Smooth muscle cell (in vitro differentiated cells): ENCODE results near the gene PER2. TPM values are rescaled to one million over a fixed set of nuclear protein-coding genes. Genes with fewer than 3 reads are reported as not detected.

Experiments
- DNase-seq: peaks from one replicate; lab custom pipeline; 2025; ENCODE audit not compliant: unreplicated experiment; lab: John Stamatoyannopoulos, UW
- H2AFZ ChIP-seq: fragments of 200-600 bp; sonication (generic); 2 replicates; pipeline ENCODE4 v1.6.0; 2016; ENCODE audit warnings: antibody characterized with exemption, low read depth, mild to moderate bottlenecking
- H3F3A ChIP-seq: fragments of 200-600 bp; sonication (generic); 2 replicates; pipeline ENCODE4 v1.6.0; 2017; ENCODE audit warnings: antibody characterized with exemption, low read depth
- H3K27ac ChIP-seq: fragments of 200-600 bp; sonication (generic); 2 replicates; pipeline ENCODE4 v1.5.1; 2016; ENCODE audit warnings: low read depth, mild to moderate bottlenecking
- H3K27me3 ChIP-seq: fragments of 200-600 bp; sonication (generic); 2 replicates; pipeline ENCODE4 v1.6.1; 2016; ENCODE audit warnings: low read depth, mild to moderate bottlenecking
- H3K36me3 ChIP-seq: fragments of 200-600 bp; sonication (generic); 2 replicates; pipeline ENCODE4 v1.5.1; 2016; ENCODE audit warnings: low read depth
- H3K4me1 ChIP-seq: fragments of 200-600 bp; sonication (generic); 2 replicates; pipeline ENCODE4 v1.5.1; 2016; ENCODE audit warnings: low read depth
- H3K4me2 ChIP-seq: fragments of 200-600 bp; sonication (generic); 2 replicates; pipeline ENCODE4 v1.6.0; 2016; ENCODE audit warnings: mild to moderate bottlenecking
- H3K4me3 ChIP-seq: fragments of 200-600 bp; sonication (generic); 2 replicates; pipeline ENCODE4 v1.5.1; 2016; ENCODE audit warnings: mild to moderate bottlenecking
- H3K79me2 ChIP-seq: fragments of 200-600 bp; sonication (generic); 2 replicates; pipeline ENCODE4 v1.6.0; 2016; ENCODE audit warnings: low read depth, mild to moderate bottlenecking
- H3K9ac ChIP-seq: fragments of 200-600 bp; sonication (generic); 2 replicates; pipeline ENCODE4 v1.6.0; 2016; ENCODE audit warnings: low read depth
- H3K9me3 ChIP-seq: fragments of 200-600 bp; sonication (generic); replicated peaks from 2 replicates; pipeline ENCODE4 v1.5.1; 2016; ENCODE audit warnings: low read depth
- H4K20me1 ChIP-seq: fragments of 200-600 bp; sonication (generic); 2 replicates; pipeline ENCODE4 v1.6.0; 2016; ENCODE audit warnings: low read depth
- WGBS: methylation state at CpG from one replicate; pipeline ENCODE4 v1.1.7; 2016; ENCODE audit warnings: low lambda C conversion rate; 5-methylcytosine and 5-hydroxymethylcytosine counted together
- polyA plus RNA-seq: library from polyadenylated mRNA; unstranded; fragments of >200 nt; fragmentation: Nextera tagmentation; extraction: Ambion mirVana; gene quantifications from 2 replicates; pipeline ENCODE4 v1.2.1, GENCODE V29; 2016
- total RNA-seq: library from RNA; depleted of rRNA; stranded (reverse); fragments of >200 nt; gene quantifications from 2 replicates; pipeline ENCODE4 v1.2.3, GENCODE V29; 2014
- TF ChIP-seq, protein P1 (sequence below): fragments of 200-600 bp; sonication (generic); IDR thresholded peaks from 2 replicates; pipeline ENCODE4 v1.5.1; 2017; ENCODE audit warnings: borderline replicate concordance, mild to moderate bottlenecking, antibody characterized with exemption; ENCODE audit not compliant: insufficient read depth, poor library complexity, severe bottlenecking

Gene PER2
- total and polyA plus RNA-seq, 2 experiments from 2014 or later: 3.5 to 9.7 TPM

DNA sequence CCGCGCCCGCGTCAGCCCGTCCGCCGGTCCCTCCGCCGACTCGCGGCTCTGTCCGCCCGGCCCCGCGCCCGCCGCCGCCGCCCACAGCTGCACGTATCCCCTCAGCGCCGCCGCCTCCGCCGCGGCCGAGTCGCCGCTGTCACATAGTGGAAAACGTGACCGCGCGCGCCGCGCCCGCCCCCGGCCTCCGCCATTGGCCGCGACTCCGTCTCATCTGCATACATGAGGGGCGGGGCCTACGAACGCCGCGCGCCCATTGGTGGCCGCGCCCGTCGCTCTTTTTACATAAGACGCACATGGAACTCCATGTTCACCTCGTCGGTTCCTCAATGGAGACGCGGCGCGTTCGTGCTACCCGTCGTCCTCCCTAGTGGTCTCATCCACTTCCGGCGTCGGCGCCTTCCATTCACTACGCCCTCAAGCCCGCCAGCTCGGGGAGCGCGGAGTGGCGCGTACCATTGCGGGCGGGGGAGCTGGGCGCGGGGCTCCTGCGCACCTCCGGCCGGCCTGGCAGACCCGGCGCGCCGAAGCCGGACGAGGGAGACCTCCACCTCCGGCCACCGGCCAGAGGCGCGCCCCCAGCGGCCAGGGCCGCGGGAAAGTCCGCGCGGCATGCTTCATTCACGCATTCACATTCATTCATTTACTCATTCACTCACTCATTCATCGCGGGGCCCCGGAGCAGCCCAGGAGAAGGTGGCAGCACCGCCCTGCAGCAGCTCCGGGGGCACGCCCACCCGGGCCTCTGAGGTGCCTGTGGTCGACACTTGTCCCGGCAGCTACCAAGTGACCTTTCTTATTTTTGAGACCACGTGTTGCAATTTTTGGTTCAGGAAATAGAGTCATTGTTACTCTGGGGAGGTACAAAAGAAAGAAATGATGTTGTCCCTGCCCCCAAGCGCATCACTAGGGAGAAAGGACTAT is 502 bp upstream of the PER2 start:
- H2AFZ ChIP-seq: peak overlapping the region; percentile 85
- peaks cover 16% of the 10 kb centered on the region for H4K20me1 ChIP-seq
- peak overlapping the region; percentile 83 for H3K4me3 ChIP-seq
- H3F3A ChIP-seq: peaks cover 9% of the 10 kb centered on the region
- no peaks in the 10 kb centered on the region for H3K36me3 ChIP-seq
- H3K4me2 ChIP-seq: peak overlapping the region; percentile 93
- H3K79me2 ChIP-seq: peaks cover 15% of the 10 kb centered on the region
- 1% methylated on average over 74 of the region's 108 CpGs for WGBS
- TF ChIP-seq, protein P1, sequence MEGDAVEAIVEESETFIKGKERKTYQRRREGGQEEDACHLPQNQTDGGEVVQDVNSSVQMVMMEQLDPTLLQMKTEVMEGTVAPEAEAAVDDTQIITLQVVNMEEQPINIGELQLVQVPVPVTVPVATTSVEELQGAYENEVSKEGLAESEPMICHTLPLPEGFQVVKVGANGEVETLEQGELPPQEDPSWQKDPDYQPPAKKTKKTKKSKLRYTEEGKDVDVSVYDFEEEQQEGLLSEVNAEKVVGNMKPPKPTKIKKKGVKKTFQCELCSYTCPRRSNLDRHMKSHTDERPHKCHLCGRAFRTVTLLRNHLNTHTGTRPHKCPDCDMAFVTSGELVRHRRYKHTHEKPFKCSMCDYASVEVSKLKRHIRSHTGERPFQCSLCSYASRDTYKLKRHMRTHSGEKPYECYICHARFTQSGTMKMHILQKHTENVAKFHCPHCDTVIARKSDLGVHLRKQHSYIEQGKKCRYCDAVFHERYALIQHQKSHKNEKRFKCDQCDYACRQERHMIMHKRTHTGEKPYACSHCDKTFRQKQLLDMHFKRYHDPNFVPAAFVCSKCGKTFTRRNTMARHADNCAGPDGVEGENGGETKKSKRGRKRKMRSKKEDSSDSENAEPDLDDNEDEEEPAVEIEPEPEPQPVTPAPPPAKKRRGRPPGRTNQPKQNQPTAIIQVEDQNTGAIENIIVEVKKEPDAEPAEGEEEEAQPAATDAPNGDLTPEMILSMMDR: peak; percentile 32
- no peaks in the 10 kb centered on the region for H3K9me3 ChIP-seq
- H3K4me1 ChIP-seq: peaks cover 24% of the 10 kb centered on the region
- peaks cover 4% of the 10 kb centered on the region for H3K27me3 ChIP-seq
- peak overlapping the region; percentile 96 for H3K27ac ChIP-seq
- peak; percentile 92 for DNase-seq
- peak overlapping the region; percentile 95 for H3K9ac ChIP-seq

DNA sequence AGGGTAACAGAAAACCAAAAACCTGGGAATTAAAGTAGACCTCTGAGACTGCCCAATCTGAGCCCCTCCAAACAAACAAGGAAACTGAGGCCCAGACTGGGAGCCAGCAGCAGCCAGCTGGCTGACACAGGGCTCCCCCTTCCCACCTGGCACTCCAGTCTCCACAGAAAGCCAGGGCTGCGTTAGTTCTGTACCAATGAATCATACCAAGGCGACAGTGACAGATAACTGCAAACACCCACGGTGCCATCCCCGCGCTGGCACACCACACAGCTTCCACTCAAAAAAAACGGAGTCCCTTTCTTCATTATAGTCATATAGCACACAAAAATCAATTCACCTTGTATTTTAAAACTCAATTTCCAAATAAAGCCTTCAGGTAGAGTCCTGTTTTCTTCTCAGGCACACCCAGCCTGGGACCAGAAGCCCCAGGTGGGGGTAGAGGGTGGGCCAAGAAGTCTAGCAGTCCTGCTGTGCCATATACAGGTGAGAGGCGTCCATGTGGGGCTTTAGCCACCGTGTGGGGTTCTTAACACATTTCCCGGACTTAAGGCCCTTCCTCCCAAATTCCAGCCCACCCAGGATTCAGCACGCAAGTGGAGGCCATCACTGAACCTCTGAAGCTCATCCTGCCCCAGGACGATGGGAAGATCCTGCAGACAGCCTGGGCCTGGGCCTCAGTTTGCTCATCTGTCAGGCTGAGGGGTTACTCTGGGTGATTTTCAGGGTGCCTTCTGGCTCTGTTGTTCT is 1.2 kb downstream of the PER2 start:
- Histone ChIP-seq H3K79me2 (peaks cover 28% of the 10 kb centered on the region), H3K36me3 (no peaks in the 10 kb centered on the region), H3K4me2 (peak overlapping the region; percentile 92), H4K20me1 (peaks cover 28% of the 10 kb centered on the region), H3K4me3 (peak overlapping the region; percentile 83), H3K4me1 (peaks cover 24% of the 10 kb centered on the region), H3K27ac (peak overlapping the region; percentile 96), H3K9ac (peak overlapping the region; percentile 99), H3K27me3 (no peaks in the 10 kb centered on the region), H2AFZ (no peak overlapping the region), H3F3A (peaks cover 9% of the 10 kb centered on the region), H3K9me3 (no peaks in the 10 kb centered on the region)
- TF ChIP-seq, protein P1: no peak
- WGBS: 82% methylated on average over 11 of the region's 11 CpGs
- no peak for DNase-seq

DNA sequence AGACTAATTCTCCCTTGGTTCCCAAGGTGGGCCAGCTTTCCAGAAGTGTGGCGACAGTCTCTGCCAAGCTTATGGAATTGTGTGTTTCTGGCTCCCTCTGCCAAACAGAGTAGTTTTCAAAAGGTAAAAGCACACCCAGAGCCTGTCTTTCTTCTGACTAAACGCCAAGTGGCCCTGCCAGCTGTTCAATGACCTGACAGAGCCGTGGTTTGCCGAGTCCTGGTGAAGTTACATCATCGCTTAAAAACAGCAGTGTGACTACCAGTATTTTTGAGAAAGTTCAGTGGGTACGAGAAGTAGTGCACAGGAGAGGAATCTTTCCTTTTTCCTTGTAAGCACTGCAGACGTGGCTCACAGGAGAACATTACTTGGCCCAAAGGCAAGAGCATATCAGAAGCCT is 1.9 kb downstream of the PER2 start:
- H3K9ac ChIP-seq: peak overlapping the region; percentile 99
- peaks cover 28% of the 10 kb centered on the region for H3K79me2 ChIP-seq
- H3K27ac ChIP-seq: peak overlapping the region; percentile 96
- 67% methylated on average over 7 of the region's 7 CpGs for whole genome bisulfite sequencing
- no peaks in the 10 kb centered on the region for H3K27me3 ChIP-seq
- H2AFZ ChIP-seq: no peak overlapping the region
- no peaks in the 10 kb centered on the region for H3K9me3 ChIP-seq
- DNase-seq: no peak
- peak overlapping the region; percentile 92 for H3K4me2 ChIP-seq
- peaks cover 34% of the 10 kb centered on the region for H4K20me1 ChIP-seq
- no peaks in the 10 kb centered on the region for H3K36me3 ChIP-seq
- H3K4me3 ChIP-seq: peak overlapping the region; percentile 3
- TF ChIP-seq, protein P1: no peak
- peaks cover 24% of the 10 kb centered on the region for H3K4me1 ChIP-seq
- peaks cover 9% of the 10 kb centered on the region for H3F3A ChIP-seq
